Suprapubic skin (tissue), 4 donors: ENCODE results near the gene EGR4. TPM values are rescaled to one million over a fixed set of nuclear protein-coding genes. Genes with fewer than 3 reads are reported as not detected.

ENCODE experiments used
- DNase-seq, 2 donors: peaks; one replicate each; pipeline ENCODE4 v3.0.0-alpha.2; 2019; ENCODE audit warnings: low spot score in 2 of 2
- H3K27ac ChIP-seq: fragments of 200-600 bp; sonication (generic); one replicate; pipeline ENCODE4 v1.5.1; 2019
- H3K27me3 ChIP-seq: fragments of 200-600 bp; sonication (generic); one replicate; pipeline ENCODE4 v1.5.1; 2019
- H3K36me3 ChIP-seq: fragments of 200-600 bp; sonication (generic); one replicate; pipeline ENCODE4 v1.5.1; 2019
- H3K4me1 ChIP-seq: fragments of 200-600 bp; sonication (generic); one replicate; pipeline ENCODE4 v1.5.1; 2019
- H3K4me3 ChIP-seq: fragments of 200-600 bp; sonication (generic); one replicate; pipeline ENCODE4 v1.5.1; 2019; ENCODE audit warnings: mild to moderate bottlenecking
- H3K9me3 ChIP-seq: fragments of 200-600 bp; sonication (generic); one replicate; pipeline ENCODE4 v1.5.1; 2019
- EP300 ChIP-seq: sonication (generic); formaldehyde crosslinking; IDR thresholded peaks from one replicate; pipeline ENCODE4 v1.6.1; 2017; ENCODE audit warnings: antibody characterized with exemption
- POLR2A ChIP-seq, 2 donors: fragments of 450-650 bp; IDR thresholded peaks; one replicate each; pipeline ENCODE4 v1.6.1; 2017; ENCODE audit warnings: antibody characterized with exemption in 2 of 2, mild to moderate bottlenecking in 2 of 2, moderate library complexity in 2 of 2
- POLR2AphosphoS5 ChIP-seq, 3 donors: sonication (generic); formaldehyde crosslinking; IDR thresholded peaks; one replicate each; pipeline ENCODE4 v1.6.1; 2017; ENCODE audit warnings: antibody characterized with exemption in 3 of 3
- WGBS: methylation state at CpG from one replicate; pipeline ENCODE4 v1.1.5; 2018; 5-methylcytosine and 5-hydroxymethylcytosine counted together
- total RNA-seq, 4 donors: library from RNA; depleted of rRNA; stranded (reverse); fragments of >200 nt; gene quantifications; one replicate each; pipeline ENCODE4 v1.1.0, GENCODE V29; 2016
- TF ChIP-seq, protein P1 (sequence below), 2 donors: fragments of 200-600 bp in 1 of 2; fragments of 450-650 bp in 1 of 2; sonication (generic) in 1 of 2; IDR thresholded peaks; one replicate each; pipeline ENCODE4 v1.5.1; 2016 to 2019; ENCODE audit warnings: antibody characterized with exemption in 2 of 2, mild to moderate bottlenecking in 1 of 2, moderate library complexity in 1 of 2

Gene EGR4
- total RNA-seq, 4 donors from 2014 or later: not detected

DNA sequence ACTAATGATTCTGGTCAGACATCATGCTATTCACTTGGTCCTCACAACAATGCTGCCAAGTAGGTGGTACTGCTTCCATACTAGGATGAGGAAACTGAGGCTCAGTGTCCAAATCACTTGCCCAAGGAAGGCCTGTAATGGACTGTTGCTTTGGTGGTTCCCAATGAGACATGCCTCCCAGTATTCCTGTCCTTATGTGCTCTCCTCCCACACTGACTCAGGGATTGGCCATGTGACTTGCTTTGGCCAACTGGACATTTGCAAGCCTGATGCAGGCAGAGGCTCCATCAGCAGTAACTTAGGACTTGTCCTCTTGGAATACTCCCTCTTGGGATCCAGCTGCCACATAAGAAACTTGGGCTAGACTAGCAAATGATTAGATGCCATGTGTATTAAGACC lies 12.1 kb downstream of the EGR4 start:
- Histone ChIP-seq H3K27ac (no peak overlapping the region), H3K36me3 (no peaks in the 10 kb centered on the region), H3K4me3 (no peak overlapping the region), H3K4me1 (peaks cover 21% of the 10 kb centered on the region), H3K27me3 (peaks cover 23% of the 10 kb centered on the region), H3K9me3 (no peaks in the 10 kb centered on the region)
- DNase-seq: no peak
- TF ChIP-seq, protein P1, sequence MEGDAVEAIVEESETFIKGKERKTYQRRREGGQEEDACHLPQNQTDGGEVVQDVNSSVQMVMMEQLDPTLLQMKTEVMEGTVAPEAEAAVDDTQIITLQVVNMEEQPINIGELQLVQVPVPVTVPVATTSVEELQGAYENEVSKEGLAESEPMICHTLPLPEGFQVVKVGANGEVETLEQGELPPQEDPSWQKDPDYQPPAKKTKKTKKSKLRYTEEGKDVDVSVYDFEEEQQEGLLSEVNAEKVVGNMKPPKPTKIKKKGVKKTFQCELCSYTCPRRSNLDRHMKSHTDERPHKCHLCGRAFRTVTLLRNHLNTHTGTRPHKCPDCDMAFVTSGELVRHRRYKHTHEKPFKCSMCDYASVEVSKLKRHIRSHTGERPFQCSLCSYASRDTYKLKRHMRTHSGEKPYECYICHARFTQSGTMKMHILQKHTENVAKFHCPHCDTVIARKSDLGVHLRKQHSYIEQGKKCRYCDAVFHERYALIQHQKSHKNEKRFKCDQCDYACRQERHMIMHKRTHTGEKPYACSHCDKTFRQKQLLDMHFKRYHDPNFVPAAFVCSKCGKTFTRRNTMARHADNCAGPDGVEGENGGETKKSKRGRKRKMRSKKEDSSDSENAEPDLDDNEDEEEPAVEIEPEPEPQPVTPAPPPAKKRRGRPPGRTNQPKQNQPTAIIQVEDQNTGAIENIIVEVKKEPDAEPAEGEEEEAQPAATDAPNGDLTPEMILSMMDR (IDR thresholded peaks at IDR 0.05): no peak
- no peak for TF ChIP-seq EP300
- TF ChIP-seq POLR2A (IDR thresholded peaks at IDR 0.05): no peak
- no peak for TF ChIP-seq POLR2AphosphoS5 (IDR thresholded peaks at IDR 0.05)

DNA sequence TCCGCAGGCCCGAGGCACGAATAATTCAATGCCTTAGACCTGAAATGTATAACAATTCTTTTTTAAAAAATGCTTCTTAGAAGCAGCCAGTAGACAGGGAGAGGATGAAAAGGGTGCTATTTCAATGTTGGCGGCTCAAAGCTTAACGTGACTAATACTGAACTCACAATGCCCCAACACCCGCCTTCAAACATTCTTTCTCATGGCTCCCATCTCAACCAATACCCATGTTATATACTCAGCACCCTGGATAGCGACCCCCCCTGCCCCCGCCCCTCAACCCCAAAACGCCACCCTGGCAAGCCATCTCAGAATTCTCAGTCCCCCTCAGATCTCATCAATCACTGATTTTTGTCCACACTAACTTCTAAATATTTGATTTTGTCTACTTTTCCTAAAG lies 13.5 kb downstream of the EGR4 start:
- no peak overlapping the region for H3K27ac ChIP-seq

GRCh38 chr2:73272270-73272669 lies 21.1 kb downstream of the EGR4 start:
- TF ChIP-seq, protein P1 (IDR thresholded peaks at IDR 0.05): no peak
- TF ChIP-seq POLR2A (IDR thresholded peaks at IDR 0.05) (no peak), EP300 (no peak), POLR2AphosphoS5 (IDR thresholded peaks at IDR 0.05) (no peak)
- Histone ChIP-seq H3K36me3 (no peaks in the 10 kb centered on the region), H3K9me3 (no peaks in the 10 kb centered on the region), H3K4me3 (no peak overlapping the region), H3K4me1 (peaks cover 15% of the 10 kb centered on the region), H3K27ac (no peak overlapping the region), H3K27me3 (peaks cover 16% of the 10 kb centered on the region)
- WGBS: 92% methylated on average over 1 of the region's 1 CpG
- DNase-seq: no peak

More for the DNA sequence above, 13.5 kb downstream of the EGR4 start:
- Histone ChIP-seq H3K4me3 (no peak overlapping the region), H3K36me3 (no peaks in the 10 kb centered on the region), H3K4me1 (peaks cover 16% of the 10 kb centered on the region), H3K27me3 (peaks cover 9% of the 10 kb centered on the region), H3K9me3 (no peaks in the 10 kb centered on the region)
- DNase-seq: no peak
- 80% methylated on average over 9 of the region's 9 CpGs for WGBS
- TF ChIP-seq POLR2AphosphoS5 (IDR thresholded peaks at IDR 0.05): no peak
- no peak for TF ChIP-seq POLR2A (IDR thresholded peaks at IDR 0.05)
- no peak for TF ChIP-seq EP300
- TF ChIP-seq, protein P1 (IDR thresholded peaks at IDR 0.05): no peak

- Histone ChIP-seq H3K4me3 (peak overlapping the region; percentile 49), H3K4me1 (peaks cover 15% of the 10 kb centered on the region), H3K36me3 (no peaks in the 10 kb centered on the region), H3K9me3 (no peaks in the 10 kb centered on the region), H3K27ac (no peak overlapping the region), H3K27me3 (peaks cover 27% of the 10 kb centered on the region)
- TF ChIP-seq POLR2A (IDR thresholded peaks at IDR 0.05) (no peak), POLR2AphosphoS5 (IDR thresholded peaks at IDR 0.05) (no peak), EP300 (no peak)
- whole genome bisulfite sequencing: 36% methylated on average over 9 of the region's 22 CpGs
- DNase-seq: no peak
These were observed 23.5 kb downstream of the EGR4 start for GRCh38 chr2:73269686-73270465.

- peaks cover 27% of the 10 kb centered on the region for H3K27me3 ChIP-seq
- H3K4me3 ChIP-seq: peak overlapping the region; percentile 49
- WGBS: 4% methylated on average over 15 of the region's 113 CpGs
- peak in 1 of 2 donors; percentile 64 for DNase-seq
- H3K27ac ChIP-seq: no peak overlapping the region
- no peak for TF ChIP-seq EP300
- no peak for TF ChIP-seq POLR2AphosphoS5 (IDR thresholded peaks at IDR 0.05)
- TF ChIP-seq, protein P1 (IDR thresholded peaks at IDR 0.05): no peak
- TF ChIP-seq POLR2A (IDR thresholded peaks at IDR 0.05): no peak
- no peaks in the 10 kb centered on the region for H3K9me3 ChIP-seq
- H3K4me1 ChIP-seq: peaks cover 15% of the 10 kb centered on the region
- no peaks in the 10 kb centered on the region for H3K36me3 ChIP-seq
These were observed 24.3 kb downstream of the EGR4 start for GRCh38 chr2:73268830-73269685.
